GM23338 (cell line): ENCODE measurements around the gene SH2D3C. TPM values are rescaled to one million over a fixed set of nuclear protein-coding genes. Genes with fewer than 3 reads are reported as not detected.

Experiments used
- ATAC-seq: fragments of 200-7000 bp; cut with Tn5 transposase; 3 replicates; pipeline ENCODE4 v1.9.1; 2020
- DNase-seq: peaks from one replicate; pipeline ENCODE4 v3.0.0-alpha.2; 2015; ENCODE audit warnings: low spot score
- H2AFZ ChIP-seq: fragments of 200-600 bp; sonication (generic); 2 replicates; pipeline ENCODE4 v1.8.0; 2016; ENCODE audit warnings: antibody characterized with exemption, mild to moderate bottlenecking, moderate library complexity
- H3F3A ChIP-seq: fragments of 200-600 bp; sonication (generic); replicated peaks from 2 replicates; pipeline ENCODE4 v1.8.0; 2017; ENCODE audit warnings: antibody characterized with exemption, mixed run types, low read depth
- H3K27ac ChIP-seq: fragments of 200-600 bp; sonication (generic); 2 replicates; pipeline ENCODE4 v1.6.1; 2016; ENCODE audit warnings: low read depth
- H3K27me3 ChIP-seq: fragments of 200-600 bp; sonication (generic); 2 replicates; pipeline ENCODE4 v1.8.0; 2016; ENCODE audit warnings: mild to moderate bottlenecking, mixed run types, moderate library complexity; ENCODE audit not compliant: insufficient read depth
- H3K36me3 ChIP-seq: fragments of 200-600 bp; sonication (generic); 2 replicates; pipeline ENCODE4 v1.8.0; 2016; ENCODE audit warnings: mild to moderate bottlenecking; ENCODE audit not compliant: insufficient read depth
- H3K4me1 ChIP-seq: fragments of 200-600 bp; sonication (generic); 2 replicates; pipeline ENCODE4 v1.8.0; 2016; ENCODE audit warnings: mild to moderate bottlenecking, moderate library complexity; ENCODE audit not compliant: insufficient read depth
- H3K4me2 ChIP-seq: fragments of 200-600 bp; sonication (generic); 2 replicates; pipeline ENCODE4 v1.7.1; 2017; ENCODE audit warnings: mixed run types
- H3K4me3 ChIP-seq: fragments of 200-600 bp; sonication (generic); 2 replicates; pipeline ENCODE4 v1.6.1; 2016; ENCODE audit warnings: mixed run types
- H3K79me2 ChIP-seq: fragments of 200-600 bp; sonication (generic); replicated peaks from 2 replicates; pipeline ENCODE4 v1.8.0; 2017; ENCODE audit warnings: mild to moderate bottlenecking; ENCODE audit not compliant: insufficient read depth
- H3K9me2 ChIP-seq: fragments of 200-600 bp; sonication (generic); 2 replicates; pipeline ENCODE4 v1.8.0; 2017; ENCODE audit not compliant: insufficient read depth
- H4K20me1 ChIP-seq: fragments of 200-600 bp; sonication (generic); replicated peaks from 2 replicates; pipeline ENCODE4 v1.8.0; 2017; ENCODE audit warnings: mild to moderate bottlenecking; ENCODE audit not compliant: insufficient read depth
- H3K27ac Mint-ChIP-seq: 2 replicates; pipeline ENCODE4 v1.8.0; 2020; ENCODE audit warnings: inconsistent platforms, mild to moderate bottlenecking, moderate library complexity, mixed read lengths
- H3K27me3 Mint-ChIP-seq: 3 replicates; pipeline ENCODE4 v1.8.0; 2022; ENCODE audit warnings: low read depth, mild to moderate bottlenecking, moderate library complexity, mixed read lengths, inconsistent platforms; ENCODE audit not compliant: insufficient read depth, poor library complexity
- H3K36me3 Mint-ChIP-seq: 3 replicates; pipeline ENCODE4 v1.8.0; 2021; ENCODE audit warnings: low read depth, mild to moderate bottlenecking, inconsistent platforms, moderate library complexity, mixed read lengths
- H3K4me1 Mint-ChIP-seq: 3 replicates; pipeline ENCODE4 v1.8.0; 2020; ENCODE audit warnings: mild to moderate bottlenecking, inconsistent platforms, mixed read lengths
- H3K4me3 Mint-ChIP-seq: 3 replicates; pipeline ENCODE4 v1.8.0; 2021; ENCODE audit warnings: moderate library complexity, mild to moderate bottlenecking, inconsistent platforms, mixed read lengths
- H3K9me3 Mint-ChIP-seq: 3 replicates; pipeline ENCODE4 v1.8.0; 2020; ENCODE audit warnings: moderate library complexity, mild to moderate bottlenecking, inconsistent platforms, mixed read lengths
- CREB1 ChIP-seq: fragments of 250-450 bp; sonication (Bioruptor Pico); IDR thresholded peaks from 2 replicates; pipeline ENCODE4 v1.5.0; 2020; ENCODE audit warnings: low read depth, mild to moderate bottlenecking, moderate library complexity
- CTCF ChIP-seq, 2 experiments: fragments of 200-600 bp in 1 of 2; sonication (generic) in 1 of 2; conservative IDR thresholded peaks; 2 replicates each; pipeline versions ENCODE4 v1.5.1 to v1.6.1; 2016 to 2017; ENCODE audit warnings: antibody characterized with exemption in 2 of 2, low read depth in 2 of 2, mild to moderate bottlenecking in 2 of 2, moderate library complexity in 1 of 2
- EZH2 ChIP-seq: fragments of 200-600 bp; sonication (generic); IDR thresholded peaks from one replicate; pipeline ENCODE4 v1.8.0; 2017; ENCODE audit warnings: antibody characterized with exemption, mild to moderate bottlenecking, low read depth; ENCODE audit not compliant: unreplicated experiment
- JUNB ChIP-seq: IDR thresholded peaks from one replicate; pipeline ENCODE4 v1.6.1; 2016; ENCODE audit warnings: antibody characterized with exemption; ENCODE audit not compliant: unreplicated experiment
- NANOG ChIP-seq: IDR thresholded peaks from 2 replicates; pipeline ENCODE4 v1.6.1; 2016; ENCODE audit warnings: antibody characterized with exemption, borderline replicate concordance
- POLR2AphosphoS5 ChIP-seq: IDR thresholded peaks from 2 replicates; pipeline ENCODE4 v1.6.1; 2016; ENCODE audit warnings: antibody characterized with exemption, low read depth
- ZNF114 ChIP-seq: fragments of 250-450 bp; sonication (Bioruptor Pico); IDR thresholded peaks from 2 replicates; pipeline ENCODE4 v1.5.0; 2020; ENCODE audit warnings: mild to moderate bottlenecking, moderate library complexity
- ZNF331 ChIP-seq: fragments of 250-450 bp; sonication (Bioruptor Pico); IDR thresholded peaks from 2 replicates; pipeline ENCODE4 v1.5.0; 2020; ENCODE audit warnings: low read depth, mild to moderate bottlenecking, moderate library complexity
- ZNF462 ChIP-seq: fragments of 250-450 bp; sonication (Bioruptor Pico); IDR thresholded peaks from 2 replicates; pipeline ENCODE4 v1.5.0; 2020; ENCODE audit warnings: mild to moderate bottlenecking, moderate library complexity
- polyA plus RNA-seq: library from polyadenylated mRNA; unstranded; fragments of >200 nt; fragmentation: Nextera tagmentation; extraction: Ambion mirVana; gene quantifications from 2 replicates; pipeline ENCODE4 v1.2.1, GENCODE V29; 2016
- total RNA-seq: library from RNA; depleted of rRNA; stranded (reverse); fragments of >200 nt; shearing (Covaris generic); gene quantifications from 2 replicates; pipeline ENCODE4 v1.2.3, GENCODE V29; 2014
- TF ChIP-seq, protein P1 (sequence below): IDR thresholded peaks from one replicate; pipeline ENCODE4 v1.6.1; 2018; ENCODE audit warnings: antibody characterized with exemption; ENCODE audit not compliant: unreplicated experiment

The SH2D3C gene
- total and polyA plus RNA-seq, 2 experiments from 2014 or later, result 4.2 to 4.5 TPM

GRCh38 chr9:127729522-127730256, 48.8 kb downstream of the SH2D3C start:
- no peak overlapping the region for H3K4me3 Mint-ChIP-seq
- H3K4me2 ChIP-seq, result no peak overlapping the region
- no peaks in the 10 kb centered on the region for H3K27me3 ChIP-seq
- no peaks in the 10 kb centered on the region for H3K36me3 ChIP-seq
- no peak overlapping the region for H3K4me3 ChIP-seq
- no peaks in the 10 kb centered on the region for H3F3A ChIP-seq
- H3K9me3 Mint-ChIP-seq, result no peaks in the 10 kb centered on the region
- H3K79me2 ChIP-seq, result no peaks in the 10 kb centered on the region
- no peaks in the 10 kb centered on the region for H3K9me2 ChIP-seq
- no peak overlapping the region for H2AFZ ChIP-seq
- no peak for DNase-seq
- peaks cover 8% of the 10 kb centered on the region; the same call in 1 of the 2 replicates for H3K4me1 ChIP-seq
- no peak overlapping the region for H3K27ac ChIP-seq
- H3K4me1 Mint-ChIP-seq, result peaks cover 11% of the 10 kb centered on the region
- H3K27me3 Mint-ChIP-seq, result peaks cover 8% of the 10 kb centered on the region
- H3K36me3 Mint-ChIP-seq, result no peaks in the 10 kb centered on the region
- no peak for TF ChIP-seq ZNF331 (CRISPR knock-in tag)
- no peak for TF ChIP-seq NANOG
- no peak for TF ChIP-seq POLR2AphosphoS5
- no peak for TF ChIP-seq ZNF462 (CRISPR knock-in tag)
- no peak for TF ChIP-seq EZH2
- no peak for TF ChIP-seq CTCF (conservative IDR thresholded peaks at IDR 0.05; ENCODE audit: low read depth in 2 of 2)
- no peak for TF ChIP-seq CREB1
- TF ChIP-seq JUNB, result no peak
- TF ChIP-seq, protein P1, sequence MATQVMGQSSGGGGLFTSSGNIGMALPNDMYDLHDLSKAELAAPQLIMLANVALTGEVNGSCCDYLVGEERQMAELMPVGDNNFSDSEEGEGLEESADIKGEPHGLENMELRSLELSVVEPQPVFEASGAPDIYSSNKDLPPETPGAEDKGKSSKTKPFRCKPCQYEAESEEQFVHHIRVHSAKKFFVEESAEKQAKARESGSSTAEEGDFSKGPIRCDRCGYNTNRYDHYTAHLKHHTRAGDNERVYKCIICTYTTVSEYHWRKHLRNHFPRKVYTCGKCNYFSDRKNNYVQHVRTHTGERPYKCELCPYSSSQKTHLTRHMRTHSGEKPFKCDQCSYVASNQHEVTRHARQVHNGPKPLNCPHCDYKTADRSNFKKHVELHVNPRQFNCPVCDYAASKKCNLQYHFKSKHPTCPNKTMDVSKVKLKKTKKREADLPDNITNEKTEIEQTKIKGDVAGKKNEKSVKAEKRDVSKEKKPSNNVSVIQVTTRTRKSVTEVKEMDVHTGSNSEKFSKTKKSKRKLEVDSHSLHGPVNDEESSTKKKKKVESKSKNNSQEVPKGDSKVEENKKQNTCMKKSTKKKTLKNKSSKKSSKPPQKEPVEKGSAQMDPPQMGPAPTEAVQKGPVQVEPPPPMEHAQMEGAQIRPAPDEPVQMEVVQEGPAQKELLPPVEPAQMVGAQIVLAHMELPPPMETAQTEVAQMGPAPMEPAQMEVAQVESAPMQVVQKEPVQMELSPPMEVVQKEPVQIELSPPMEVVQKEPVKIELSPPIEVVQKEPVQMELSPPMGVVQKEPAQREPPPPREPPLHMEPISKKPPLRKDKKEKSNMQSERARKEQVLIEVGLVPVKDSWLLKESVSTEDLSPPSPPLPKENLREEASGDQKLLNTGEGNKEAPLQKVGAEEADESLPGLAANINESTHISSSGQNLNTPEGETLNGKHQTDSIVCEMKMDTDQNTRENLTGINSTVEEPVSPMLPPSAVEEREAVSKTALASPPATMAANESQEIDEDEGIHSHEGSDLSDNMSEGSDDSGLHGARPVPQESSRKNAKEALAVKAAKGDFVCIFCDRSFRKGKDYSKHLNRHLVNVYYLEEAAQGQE, result no peak
- TF ChIP-seq ZNF114, result no peak
- no peaks in the 10 kb centered on the region for H4K20me1 ChIP-seq
- no peak overlapping the region for H3K27ac Mint-ChIP-seq
- no peak for ATAC-seq
